ENCODE results near the gene CLEC2L. TPM values are rescaled to one million over a fixed set of nuclear protein-coding genes. Genes with fewer than 3 reads are reported as not detected.

Gene CLEC2L
- total RNA-seq, 1 experiment from 2014 or later, result not detected

- Histone ChIP-seq H3K9me2 (ENCODE audit: insufficient read depth) (no peaks in the 10 kb centered on the region), H3K4me2 (no peak overlapping the region), H3K27ac (no peak overlapping the region), H3F3A (ENCODE audit: insufficient read depth, low read depth) (no peaks in the 10 kb centered on the region), H2AFZ (no peak overlapping the region), H3K36me3 (ENCODE audit: low read depth) (no peaks in the 10 kb centered on the region), H3K4me1 (replicated peaks; ENCODE audit: insufficient read depth) (no peaks in the 10 kb centered on the region), H4K20me1 (ENCODE audit: insufficient read depth) (no peaks in the 10 kb centered on the region), H3K79me2 (ENCODE audit: low read depth) (no peaks in the 10 kb centered on the region), H3K27me3 (ENCODE audit: insufficient read depth, low read depth) (no peaks in the 10 kb centered on the region), H3K4me3 (no peak overlapping the region), H3K9me3 (ENCODE audit: insufficient read depth, low read depth) (no peaks in the 10 kb centered on the region)
- no TSS peak for BruUV-seq (replicated peaks)
- DNase-seq, result no peak
- TF ChIP-seq, protein P1, sequence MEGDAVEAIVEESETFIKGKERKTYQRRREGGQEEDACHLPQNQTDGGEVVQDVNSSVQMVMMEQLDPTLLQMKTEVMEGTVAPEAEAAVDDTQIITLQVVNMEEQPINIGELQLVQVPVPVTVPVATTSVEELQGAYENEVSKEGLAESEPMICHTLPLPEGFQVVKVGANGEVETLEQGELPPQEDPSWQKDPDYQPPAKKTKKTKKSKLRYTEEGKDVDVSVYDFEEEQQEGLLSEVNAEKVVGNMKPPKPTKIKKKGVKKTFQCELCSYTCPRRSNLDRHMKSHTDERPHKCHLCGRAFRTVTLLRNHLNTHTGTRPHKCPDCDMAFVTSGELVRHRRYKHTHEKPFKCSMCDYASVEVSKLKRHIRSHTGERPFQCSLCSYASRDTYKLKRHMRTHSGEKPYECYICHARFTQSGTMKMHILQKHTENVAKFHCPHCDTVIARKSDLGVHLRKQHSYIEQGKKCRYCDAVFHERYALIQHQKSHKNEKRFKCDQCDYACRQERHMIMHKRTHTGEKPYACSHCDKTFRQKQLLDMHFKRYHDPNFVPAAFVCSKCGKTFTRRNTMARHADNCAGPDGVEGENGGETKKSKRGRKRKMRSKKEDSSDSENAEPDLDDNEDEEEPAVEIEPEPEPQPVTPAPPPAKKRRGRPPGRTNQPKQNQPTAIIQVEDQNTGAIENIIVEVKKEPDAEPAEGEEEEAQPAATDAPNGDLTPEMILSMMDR (conservative IDR thresholded peaks at IDR 0.05), result no peak
- TF ChIP-seq EZH2 (IDR thresholded peaks at IDR 0.05; ENCODE audit: low read depth), result no peak
- POLR2A ChIA-PET (ENCODE audit: unreplicated experiment), result no interaction called here
- CTCF ChIA-PET, result no interaction called here
- intact Hi-C loops (cut with micrococcal nuclease; ENCODE audit: unreplicated experiment), result no loop called here
These were observed 60.5 kb downstream of the CLEC2L start for GRCh38 chr7:139583826-139584553.

DNA sequence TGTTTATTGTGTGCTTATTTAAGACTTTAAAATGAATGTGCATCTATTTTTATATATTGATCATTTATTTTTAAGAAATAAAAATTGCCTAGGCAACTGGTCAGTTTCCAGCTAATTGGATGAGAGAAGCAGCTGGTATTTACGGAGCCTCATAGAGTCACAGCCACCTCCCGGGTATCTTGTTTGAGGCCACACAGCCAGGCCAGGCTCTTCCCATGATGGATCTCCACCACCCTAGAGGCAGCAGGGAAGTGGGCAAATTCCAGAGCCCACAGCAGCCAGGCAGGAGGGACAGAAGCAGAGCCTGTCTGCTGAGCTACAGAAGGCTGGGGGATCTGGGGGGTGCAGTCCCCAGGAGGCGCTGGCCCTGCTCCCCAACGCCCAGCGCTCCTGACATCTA, 61.6 kb downstream of the CLEC2L start:
- Histone ChIP-seq H4K20me1 (ENCODE audit: insufficient read depth) (no peaks in the 10 kb centered on the region), H3K4me3 (no peak overlapping the region), H3K4me1 (replicated peaks; ENCODE audit: insufficient read depth) (no peaks in the 10 kb centered on the region), H3K4me2 (no peak overlapping the region), H3K27me3 (ENCODE audit: insufficient read depth, low read depth) (no peaks in the 10 kb centered on the region), H3K27ac (no peak overlapping the region), H3K36me3 (ENCODE audit: low read depth) (no peaks in the 10 kb centered on the region), H3K9me2 (ENCODE audit: insufficient read depth) (no peaks in the 10 kb centered on the region), H3K9me3 (ENCODE audit: insufficient read depth, low read depth) (no peaks in the 10 kb centered on the region), H2AFZ (no peak overlapping the region), H3K79me2 (ENCODE audit: low read depth) (no peaks in the 10 kb centered on the region), H3F3A (ENCODE audit: insufficient read depth, low read depth) (no peaks in the 10 kb centered on the region)
- no peak for DNase-seq
- intact Hi-C loops (cut with micrococcal nuclease; ENCODE audit: unreplicated experiment), result no loop called here
- ChIA-PET POLR2A (ENCODE audit: unreplicated experiment) (no interaction called here), CTCF (no interaction called here)
- BruUV-seq (replicated peaks), result no TSS peak
- TF ChIP-seq, protein P1 (conservative IDR thresholded peaks at IDR 0.05), result no peak
- no peak for TF ChIP-seq EZH2 (IDR thresholded peaks at IDR 0.05; ENCODE audit: low read depth)

GRCh38 chr7:139586286-139586685, 62.8 kb downstream of the CLEC2L start:
- CTCF ChIA-PET, result no interaction called here

More at GRCh38 chr7:139586286-139586685, 62.8 kb downstream of the CLEC2L start:
- Histone ChIP-seq H4K20me1 (ENCODE audit: insufficient read depth) (no peaks in the 10 kb centered on the region), H3K27ac (no peak overlapping the region), H3K4me1 (replicated peaks; ENCODE audit: insufficient read depth) (no peaks in the 10 kb centered on the region), H3F3A (ENCODE audit: insufficient read depth, low read depth) (no peaks in the 10 kb centered on the region), H3K4me2 (no peak overlapping the region), H3K9me3 (ENCODE audit: insufficient read depth, low read depth) (no peaks in the 10 kb centered on the region), H3K79me2 (ENCODE audit: low read depth) (no peaks in the 10 kb centered on the region), H3K9me2 (ENCODE audit: insufficient read depth) (no peaks in the 10 kb centered on the region), H2AFZ (no peak overlapping the region), H3K36me3 (ENCODE audit: low read depth) (no peaks in the 10 kb centered on the region), H3K27me3 (ENCODE audit: insufficient read depth, low read depth) (no peaks in the 10 kb centered on the region), H3K4me3 (no peak overlapping the region)
- TF ChIP-seq, protein P1 (conservative IDR thresholded peaks at IDR 0.05), result no peak
- TF ChIP-seq EZH2 (IDR thresholded peaks at IDR 0.05; ENCODE audit: low read depth), result no peak
- POLR2A ChIA-PET (ENCODE audit: unreplicated experiment), result no interaction called here
- no peak for DNase-seq
- BruUV-seq (replicated peaks), result no TSS peak
- intact Hi-C loops (cut with micrococcal nuclease; ENCODE audit: unreplicated experiment), result no loop called here

Data from PC-9 (cell line).